ENCODE results near the gene RRP7A. TPM values are rescaled to one million over a fixed set of nuclear protein-coding genes. Genes with fewer than 3 reads are reported as not detected.
"Not testable (repeated sequence)": the region's sequence is repeated elsewhere in the genome, so short reads cannot be mapped to it uniquely, and the experiment has no call there.

The RRP7A gene
- total and polyA plus RNA-seq, 2 donors (not counting 3 experiments of a cell fraction or from before 2014, with no cell fraction given): 35.3 to 83.7 TPM

GRCh38 chr22:42484506-42484905 is 35.1 kb downstream of the RRP7A start:
- H3K27ac ChIP-seq (ENCODE audit: insufficient read depth, low read depth, low read length): no peak overlapping the region
- ChIA-PET CTCF (interaction anchor here (1.0 to 1.3 kb wide), 2 partner anchors 11 to 738 kb away, joined by 3 to 8 read pairs; no protein-coding TSS in a partner anchor), POLR2A (no interaction called here)
- TF ChIP-seq GATA2 (IDR thresholded peaks at IDR 0.05; ENCODE audit: insufficient read depth, insufficient read length, low read depth, low read length) (no peak), JUN (IDR thresholded peaks at IDR 0.05; ENCODE audit: borderline replicate concordance, insufficient read depth, insufficient read length, low read depth) (no peak), POLR2A (IDR thresholded peaks at IDR 0.05; ENCODE audit: low read depth, low read length) (no peak), MYC (IDR thresholded peaks at IDR 0.05; ENCODE audit: low read depth, low read length) (no peak), EZH2 (IDR thresholded peaks at IDR 0.05; ENCODE audit: borderline replicate concordance, low read depth, low read length, severe bottlenecking) (no peak), MAX (IDR thresholded peaks at IDR 0.05; ENCODE audit: insufficient read depth, insufficient read length) (no peak), CTCF (IDR thresholded peaks at IDR 0.05; ENCODE audit: extremely low read depth in 1 of 2, insufficient read depth in 1 of 2, low read depth in 1 of 2, low read length in 2 of 2) (no peak), FOS (IDR thresholded peaks at IDR 0.05; ENCODE audit: borderline replicate concordance, insufficient read depth, low read length) (no peak), POLR2AphosphoS5 (IDR thresholded peaks at IDR 0.05; ENCODE audit: insufficient read depth, low read depth, low read length) (no peak)
- H3K9me1 ChIP-seq (replicated peaks; ENCODE audit: control insufficient read depth, extremely low read depth, insufficient read depth, low read length): no peaks in the 10 kb centered on the region
- DNase-seq (ENCODE audit: low read depth, low spot score) (no peak), FAIRE-seq (no peak)
- no peak overlapping the region for H3K4me2 ChIP-seq (ENCODE audit: insufficient read depth, low read length)
- H3K36me3 ChIP-seq (ENCODE audit: control insufficient read depth in 2 of 2, extremely low read depth in 1 of 2, insufficient read depth in 2 of 2, low read length in 2 of 2): no peaks in the 10 kb centered on the region
- intact Hi-C loops (cut with micrococcal nuclease) (no loop called here), dilution Hi-C loops (cut with MboI; ENCODE audit: extremely low pct_ligation_motif_present, low sequenced_read_pairs) (no loop called here)
- H3K27me3 ChIP-seq (ENCODE audit: control insufficient read depth in 2 of 2, insufficient read depth in 2 of 2, low read length in 2 of 2): peaks cover 0 to 2% of the 10 kb centered on the region in 2 experiments
- no peaks in the 10 kb centered on the region for H3K9me3 ChIP-seq (replicated peaks; ENCODE audit: control insufficient read depth, insufficient read depth, low read length)
- no peaks in the 10 kb centered on the region for H4K20me1 ChIP-seq (replicated peaks; ENCODE audit: control insufficient read depth, extremely low read depth, insufficient read depth, low read length)
- no TSS peak for BruUV-seq (replicated peaks)
- H3K4me3 ChIP-seq (replicated peaks in 1 of 3; ENCODE audit: insufficient read depth in 1 of 3, low read depth in 1 of 3, low read length in 3 of 3): no peak overlapping the region
- H3K9ac ChIP-seq (replicated peaks; ENCODE audit: extremely low read depth, insufficient read depth, low read length): no peak overlapping the region
- no peak overlapping the region for H2AFZ ChIP-seq (ENCODE audit: low read depth, low read length)
- H3K4me1 ChIP-seq (ENCODE audit: control insufficient read depth, extremely low read depth, insufficient read depth, low read length): no peaks in the 10 kb centered on the region
- H3K79me2 ChIP-seq (ENCODE audit: control insufficient read depth, insufficient read depth, low read length): no peaks in the 10 kb centered on the region

GRCh38 chr22:42483610-42484223 is 35.9 kb downstream of the RRP7A start:
- H3K4me3 ChIP-seq (replicated peaks in 1 of 3; ENCODE audit: insufficient read depth in 1 of 3, low read depth in 1 of 3, low read length in 3 of 3); dilution Hi-C loops (cut with MboI; ENCODE audit: extremely low pct_ligation_motif_present, low sequenced_read_pairs); FAIRE-seq: not testable (repeated sequence)

More at GRCh38 chr22:42483610-42484223, 35.9 kb downstream of the RRP7A start:
- BruUV-seq (replicated peaks); H3K27me3 ChIP-seq (ENCODE audit: control insufficient read depth in 2 of 2, insufficient read depth in 2 of 2, low read length in 2 of 2); H3K9me3 ChIP-seq (replicated peaks; ENCODE audit: control insufficient read depth, insufficient read depth, low read length); POLR2A ChIA-PET; H3K4me2 ChIP-seq (ENCODE audit: insufficient read depth, low read length); H3K9me1 ChIP-seq (replicated peaks; ENCODE audit: control insufficient read depth, extremely low read depth, insufficient read depth, low read length); DNase-seq (ENCODE audit: low read depth, low spot score); H3K9ac ChIP-seq (replicated peaks; ENCODE audit: extremely low read depth, insufficient read depth, low read length); intact Hi-C loops (cut with micrococcal nuclease); H3K27ac ChIP-seq (ENCODE audit: insufficient read depth, low read depth, low read length); H3K36me3 ChIP-seq (ENCODE audit: control insufficient read depth in 2 of 2, extremely low read depth in 1 of 2, insufficient read depth in 2 of 2, low read length in 2 of 2); H4K20me1 ChIP-seq (replicated peaks; ENCODE audit: control insufficient read depth, extremely low read depth, insufficient read depth, low read length); H3K79me2 ChIP-seq (ENCODE audit: control insufficient read depth, insufficient read depth, low read length); H3K4me1 ChIP-seq (ENCODE audit: control insufficient read depth, extremely low read depth, insufficient read depth, low read length); H2AFZ ChIP-seq (ENCODE audit: low read depth, low read length): not testable (repeated sequence)
- CTCF ChIA-PET: interaction anchor here (1.3 kb wide), 1 partner anchor 10 kb away, joined by 4 read pairs; no protein-coding TSS in a partner anchor
